ENCODE data around the gene SLC38A3.

- no peak for TF ChIP-seq BCLAF1 (IDR thresholded peaks at IDR 0.05; ENCODE audit: borderline replicate concordance in 1 of 2, control insufficient read depth in 1 of 2, low read depth in 2 of 2, low read length in 1 of 2)
- TF ChIP-seq, protein P1, sequence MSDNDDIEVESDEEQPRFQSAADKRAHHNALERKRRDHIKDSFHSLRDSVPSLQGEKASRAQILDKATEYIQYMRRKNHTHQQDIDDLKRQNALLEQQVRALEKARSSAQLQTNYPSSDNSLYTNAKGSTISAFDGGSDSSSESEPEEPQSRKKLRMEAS (CRISPR knock-in tag; IDR thresholded peaks at IDR 0.05): no peak
- TF ChIP-seq, protein P2, sequence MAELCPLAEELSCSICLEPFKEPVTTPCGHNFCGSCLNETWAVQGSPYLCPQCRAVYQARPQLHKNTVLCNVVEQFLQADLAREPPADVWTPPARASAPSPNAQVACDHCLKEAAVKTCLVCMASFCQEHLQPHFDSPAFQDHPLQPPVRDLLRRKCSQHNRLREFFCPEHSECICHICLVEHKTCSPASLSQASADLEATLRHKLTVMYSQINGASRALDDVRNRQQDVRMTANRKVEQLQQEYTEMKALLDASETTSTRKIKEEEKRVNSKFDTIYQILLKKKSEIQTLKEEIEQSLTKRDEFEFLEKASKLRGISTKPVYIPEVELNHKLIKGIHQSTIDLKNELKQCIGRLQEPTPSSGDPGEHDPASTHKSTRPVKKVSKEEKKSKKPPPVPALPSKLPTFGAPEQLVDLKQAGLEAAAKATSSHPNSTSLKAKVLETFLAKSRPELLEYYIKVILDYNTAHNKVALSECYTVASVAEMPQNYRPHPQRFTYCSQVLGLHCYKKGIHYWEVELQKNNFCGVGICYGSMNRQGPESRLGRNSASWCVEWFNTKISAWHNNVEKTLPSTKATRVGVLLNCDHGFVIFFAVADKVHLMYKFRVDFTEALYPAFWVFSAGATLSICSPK (IDR thresholded peaks at IDR 0.05; ENCODE audit: borderline replicate concordance): no peak
- TF ChIP-seq CTCF (IDR thresholded peaks at IDR 0.05 in 2 of 3, conservative IDR thresholded peaks at IDR 0.05 in 1 of 3; ENCODE audit: insufficient read depth in 2 of 3, low read depth in 1 of 3, low read length in 3 of 3): no peak
- no peak for TF ChIP-seq TOE1 (IDR thresholded peaks at IDR 0.05; ENCODE audit: borderline replicate concordance)
- no peak for TF ChIP-seq TOE1 (CRISPR knock-in tag; IDR thresholded peaks at IDR 0.05; ENCODE audit: borderline replicate concordance, low read depth)
- TF ChIP-seq ZNF644 (tag; IDR thresholded peaks at IDR 0.05; ENCODE audit: low read depth): no peak
Observed at GRCh38 chr3:50194903-50195500, 10.1 kb upstream of the SLC38A3 start.

All from K562 (cell line).